ENCODE measurements around the gene RBM28. TPM values are rescaled to one million over a fixed set of nuclear protein-coding genes. Genes with fewer than 3 reads are reported as not detected.

RBM28 gene
- total and polyA plus RNA-seq, 2 donors from 2014 or later: 11.5 to 35.2 TPM

DNA sequence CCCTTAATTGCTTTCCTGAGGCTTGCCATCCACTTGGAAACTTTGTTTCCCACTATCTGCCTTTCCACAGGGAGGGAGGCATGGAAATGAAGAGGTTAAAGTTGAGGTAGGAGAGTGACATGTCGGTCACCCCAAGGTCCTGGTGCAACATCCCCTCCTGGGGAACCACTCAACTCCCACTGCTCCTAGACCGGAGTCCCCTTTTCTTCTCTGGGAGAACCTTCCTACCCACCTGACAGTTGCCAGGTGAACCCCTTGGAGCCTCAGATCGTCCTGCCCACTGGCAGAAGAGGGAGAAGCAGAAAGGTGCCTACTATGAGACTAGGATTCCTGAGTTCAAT is 44.4 kb upstream of the RBM28 start:
- Histone ChIP-seq H3K9ac (ENCODE audit: low read length in 3 of 3) (no peak overlapping the region), H3K9me3 (ENCODE audit: control insufficient read depth in 2 of 3, insufficient read depth in 1 of 3, low read length in 3 of 3) (no peaks in the 10 kb centered on the region), H3K27ac (ENCODE audit: low read depth in 2 of 2, low read length in 2 of 2) (no peak overlapping the region), H3K4me1 (ENCODE audit: control insufficient read depth in 2 of 3, insufficient read depth in 2 of 3, low read depth in 1 of 3, low read length in 3 of 3) (peaks cover 0 to 7% (median 0%) of the 10 kb centered on the region in 3 donors), H3K27me3 (ENCODE audit: control insufficient read depth, insufficient read depth, low read length) (no peaks in the 10 kb centered on the region), H3K4me3 (ENCODE audit: low read length in 3 of 3) (no peak overlapping the region), H3K36me3 (ENCODE audit: control insufficient read depth in 2 of 3, insufficient read depth in 3 of 3, low read length in 3 of 3) (no peaks in the 10 kb centered on the region)
- FAIRE-seq (no peak), DNase-seq (no peak)
- intact Hi-C loops (cut with DNase I): no loop called here
- TF ChIP-seq, protein P1, sequence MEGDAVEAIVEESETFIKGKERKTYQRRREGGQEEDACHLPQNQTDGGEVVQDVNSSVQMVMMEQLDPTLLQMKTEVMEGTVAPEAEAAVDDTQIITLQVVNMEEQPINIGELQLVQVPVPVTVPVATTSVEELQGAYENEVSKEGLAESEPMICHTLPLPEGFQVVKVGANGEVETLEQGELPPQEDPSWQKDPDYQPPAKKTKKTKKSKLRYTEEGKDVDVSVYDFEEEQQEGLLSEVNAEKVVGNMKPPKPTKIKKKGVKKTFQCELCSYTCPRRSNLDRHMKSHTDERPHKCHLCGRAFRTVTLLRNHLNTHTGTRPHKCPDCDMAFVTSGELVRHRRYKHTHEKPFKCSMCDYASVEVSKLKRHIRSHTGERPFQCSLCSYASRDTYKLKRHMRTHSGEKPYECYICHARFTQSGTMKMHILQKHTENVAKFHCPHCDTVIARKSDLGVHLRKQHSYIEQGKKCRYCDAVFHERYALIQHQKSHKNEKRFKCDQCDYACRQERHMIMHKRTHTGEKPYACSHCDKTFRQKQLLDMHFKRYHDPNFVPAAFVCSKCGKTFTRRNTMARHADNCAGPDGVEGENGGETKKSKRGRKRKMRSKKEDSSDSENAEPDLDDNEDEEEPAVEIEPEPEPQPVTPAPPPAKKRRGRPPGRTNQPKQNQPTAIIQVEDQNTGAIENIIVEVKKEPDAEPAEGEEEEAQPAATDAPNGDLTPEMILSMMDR (IDR thresholded peaks at IDR 0.05; ENCODE audit: borderline replicate concordance, extremely low read depth, insufficient read depth): no peak

DNA sequence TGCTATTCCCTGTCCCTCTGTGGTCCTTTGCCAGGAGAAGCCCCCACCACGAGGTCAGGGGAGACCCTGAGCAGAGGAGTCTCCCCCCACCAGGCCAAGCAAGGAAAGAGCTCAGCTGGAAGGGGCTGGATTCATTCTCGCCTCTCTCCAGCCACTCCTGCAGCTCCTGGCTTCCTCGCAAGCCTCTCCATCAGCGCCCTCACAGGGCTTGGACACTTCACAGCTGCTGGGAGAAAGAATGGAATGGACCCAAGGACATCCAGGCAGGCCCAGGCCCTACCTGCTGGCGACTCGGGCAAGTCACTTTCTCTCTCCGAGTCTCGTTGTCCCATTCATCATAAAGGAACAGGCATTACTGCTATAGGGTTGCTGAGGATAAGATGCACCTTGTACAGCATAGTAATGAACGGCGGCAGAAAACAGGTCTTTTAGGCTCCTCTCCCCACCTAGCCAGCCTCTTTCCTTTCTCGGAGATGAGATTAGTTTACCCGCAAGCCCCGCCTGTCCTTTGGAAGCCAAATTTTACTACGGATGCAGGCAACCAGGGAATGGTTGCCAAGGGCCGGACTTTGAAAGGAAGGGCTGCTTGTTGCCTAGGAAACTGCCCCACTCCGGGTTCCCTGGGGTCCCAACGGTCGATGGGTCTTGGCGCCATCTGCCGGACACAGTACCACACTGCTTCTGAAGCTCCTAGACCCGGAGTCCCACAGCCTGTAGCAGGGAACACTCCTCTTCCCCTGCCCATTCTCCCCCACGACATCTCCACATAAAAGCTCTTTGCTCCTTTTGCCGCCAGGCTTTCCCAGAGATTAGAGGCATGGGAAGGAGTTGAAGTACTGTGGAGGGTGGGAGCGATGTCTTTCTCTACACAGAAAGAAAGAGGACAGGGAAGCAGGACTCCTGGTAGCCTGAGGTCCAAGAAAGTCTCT is 43.8 kb upstream of the RBM28 start:
- peaks cover 0 to 7% (median 0%) of the 10 kb centered on the region in 3 donors for H3K4me1 ChIP-seq (ENCODE audit: control insufficient read depth in 2 of 3, insufficient read depth in 2 of 3, low read depth in 1 of 3, low read length in 3 of 3)

DNA sequence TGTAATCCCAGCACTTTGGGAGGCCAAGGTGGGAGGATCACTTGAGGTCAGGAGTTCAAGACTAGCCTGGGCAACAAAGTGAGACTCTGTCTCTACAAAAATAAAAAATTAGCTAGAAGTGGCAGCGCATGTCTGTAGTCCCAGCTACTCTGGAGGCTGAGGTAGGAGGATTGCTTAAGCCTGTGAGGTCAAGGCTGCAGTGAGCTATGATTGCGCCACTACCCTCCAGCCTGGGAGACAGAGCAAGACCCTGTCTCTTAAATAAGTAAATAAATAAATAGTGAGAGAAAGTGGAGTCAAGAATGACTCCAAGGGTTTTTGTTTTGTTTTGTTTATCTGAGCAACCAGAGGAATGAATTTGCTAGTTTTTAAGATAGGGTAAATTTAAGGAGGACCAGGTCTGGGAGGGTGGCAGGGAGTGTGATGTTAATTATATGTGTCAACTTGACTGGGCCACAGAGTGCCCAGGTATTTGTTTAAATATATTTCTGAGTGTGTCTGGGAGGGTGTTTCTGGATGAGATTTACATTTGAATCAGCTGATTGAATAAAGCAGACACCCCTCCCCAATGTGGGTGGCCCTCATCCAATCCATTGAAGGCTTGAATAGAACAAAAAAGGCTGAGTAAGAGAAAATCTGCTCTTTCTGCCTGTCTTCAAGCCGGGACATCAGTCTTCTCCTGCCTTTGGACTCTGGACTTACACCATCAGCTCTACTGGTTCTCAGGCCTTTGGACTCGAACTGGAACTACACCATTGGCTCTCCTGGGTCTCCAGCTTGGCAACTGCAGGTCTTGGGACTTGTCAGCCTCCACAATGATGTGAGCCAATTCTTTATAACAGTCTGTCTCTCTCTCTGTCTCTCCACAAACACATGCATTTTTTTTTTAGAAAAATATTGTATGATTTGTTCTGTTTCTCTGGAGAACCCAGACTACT is 42.5 kb upstream of the RBM28 start:
- Histone ChIP-seq H3K27ac (ENCODE audit: low read depth in 2 of 2, low read length in 2 of 2) (no peak overlapping the region), H3K36me3 (ENCODE audit: control insufficient read depth in 2 of 3, insufficient read depth in 3 of 3, low read length in 3 of 3) (no peaks in the 10 kb centered on the region), H3K9ac (ENCODE audit: low read length in 3 of 3) (no peak overlapping the region), H3K4me1 (ENCODE audit: control insufficient read depth in 2 of 3, insufficient read depth in 2 of 3, low read depth in 1 of 3, low read length in 3 of 3) (peaks cover 0 to 7% (median 0%) of the 10 kb centered on the region in 3 donors), H3K4me3 (ENCODE audit: low read length in 3 of 3) (no peak overlapping the region), H3K9me3 (ENCODE audit: control insufficient read depth in 2 of 3, insufficient read depth in 1 of 3, low read length in 3 of 3) (no peaks in the 10 kb centered on the region), H3K27me3 (ENCODE audit: control insufficient read depth, insufficient read depth, low read length) (no peaks in the 10 kb centered on the region)
- FAIRE-seq (no peak), DNase-seq (no peak)
- TF ChIP-seq, protein P1 (IDR thresholded peaks at IDR 0.05; ENCODE audit: borderline replicate concordance, extremely low read depth, insufficient read depth): no peak
- intact Hi-C loops (cut with DNase I): no loop called here

More for the DNA sequence above, 43.8 kb upstream of the RBM28 start:
- no peak for FAIRE-seq
- Histone ChIP-seq H3K4me3 (ENCODE audit: low read length in 3 of 3) (no peak overlapping the region), H3K27ac (ENCODE audit: low read depth in 2 of 2, low read length in 2 of 2) (no peak overlapping the region), H3K27me3 (ENCODE audit: control insufficient read depth, insufficient read depth, low read length) (no peaks in the 10 kb centered on the region), H3K9ac (ENCODE audit: low read length in 3 of 3) (no peak overlapping the region), H3K36me3 (ENCODE audit: control insufficient read depth in 2 of 3, insufficient read depth in 3 of 3, low read length in 3 of 3) (no peaks in the 10 kb centered on the region), H3K9me3 (ENCODE audit: control insufficient read depth in 2 of 3, insufficient read depth in 1 of 3, low read length in 3 of 3) (no peaks in the 10 kb centered on the region)
- DNase-seq: peak; percentile 83 to 91 (median 87)
- intact Hi-C loops (cut with DNase I): no loop called here
- TF ChIP-seq, protein P1 (IDR thresholded peaks at IDR 0.05; ENCODE audit: borderline replicate concordance, extremely low read depth, insufficient read depth): peak; percentile 72

Measured in kidney (tissue), 14 donors.